ES-I3 (cell line): ENCODE data around the gene MEGF11.

Source experiments
- H3K36me3 ChIP-seq: 2 replicates; pipeline ENCODE4 v1.6.1; 2013; ENCODE audit warnings: mild to moderate bottlenecking, low read length, control low read depth, moderate library complexity; ENCODE audit not compliant: insufficient read depth
- H3K4me1 ChIP-seq: 2 replicates; pipeline ENCODE4 v1.6.1; 2013; ENCODE audit warnings: mild to moderate bottlenecking, control low read depth, low read length; ENCODE audit not compliant: insufficient read depth
- H3K9ac ChIP-seq: 2 replicates; pipeline ENCODE4 v1.6.1; 2013; ENCODE audit warnings: low read depth, mild to moderate bottlenecking, low read length, moderate library complexity
- H3K9me3 ChIP-seq: 2 replicates; pipeline ENCODE4 v1.6.1; 2013; ENCODE audit warnings: mild to moderate bottlenecking, low read length, moderate library complexity; ENCODE audit not compliant: control insufficient read depth, insufficient read depth

The MEGF11 gene

GRCh38 chr15:66169625-66170024 lies 83.9 kb downstream of the MEGF11 start:
- peaks cover 6% of the 10 kb centered on the region; the same call in 1 of the 2 replicates for H3K4me1 ChIP-seq
- no peaks in the 10 kb centered on the region for H3K36me3 ChIP-seq
- no peak overlapping the region for H3K9ac ChIP-seq
- no peaks in the 10 kb centered on the region for H3K9me3 ChIP-seq

- H3K9me3 ChIP-seq: no peaks in the 10 kb centered on the region
- H3K4me1 ChIP-seq: peaks cover 6% of the 10 kb centered on the region; the same call in 1 of the 2 replicates
- no peak overlapping the region for H3K9ac ChIP-seq
- H3K36me3 ChIP-seq: no peaks in the 10 kb centered on the region
These were observed 84.5 kb downstream of the MEGF11 start for GRCh38 chr15:66169023-66169422.

- no peaks in the 10 kb centered on the region for H3K36me3 ChIP-seq
- no peaks in the 10 kb centered on the region for H3K9me3 ChIP-seq
- no peak overlapping the region for H3K9ac ChIP-seq
- H3K4me1 ChIP-seq: peaks cover 5% of the 10 kb centered on the region; the same call in 1 of the 2 replicates
These were observed 85.7 kb downstream of the MEGF11 start for GRCh38 chr15:66167854-66168253.

- Histone ChIP-seq H3K9me3 (no peaks in the 10 kb centered on the region), H3K4me1 (no peaks in the 10 kb centered on the region; the same call in 1 of the 2 replicates), H3K36me3 (no peaks in the 10 kb centered on the region), H3K9ac (no peak overlapping the region)
These were observed 87.7 kb downstream of the MEGF11 start for GRCh38 chr15:66165856-66166255.

- Histone ChIP-seq H3K9me3 (no peaks in the 10 kb centered on the region), H3K4me1 (no peaks in the 10 kb centered on the region; the same call in 1 of the 2 replicates), H3K36me3 (no peaks in the 10 kb centered on the region), H3K9ac (no peak overlapping the region)
These were observed 88.8 kb downstream of the MEGF11 start for GRCh38 chr15:66164788-66165187.

GRCh38 chr15:66163553-66163952 lies 90.0 kb downstream of the MEGF11 start:
- H3K36me3 ChIP-seq: no peaks in the 10 kb centered on the region
- no peaks in the 10 kb centered on the region for H3K9me3 ChIP-seq
- H3K9ac ChIP-seq: no peak overlapping the region
- H3K4me1 ChIP-seq: no peaks in the 10 kb centered on the region; the same call in 1 of the 2 replicates

GRCh38 chr15:66162286-66162685 lies 91.3 kb downstream of the MEGF11 start:
- H3K4me1 ChIP-seq: no peaks in the 10 kb centered on the region; the same call in 1 of the 2 replicates
- no peak overlapping the region for H3K9ac ChIP-seq
- H3K36me3 ChIP-seq: no peaks in the 10 kb centered on the region
- H3K9me3 ChIP-seq: no peaks in the 10 kb centered on the region

DNA sequence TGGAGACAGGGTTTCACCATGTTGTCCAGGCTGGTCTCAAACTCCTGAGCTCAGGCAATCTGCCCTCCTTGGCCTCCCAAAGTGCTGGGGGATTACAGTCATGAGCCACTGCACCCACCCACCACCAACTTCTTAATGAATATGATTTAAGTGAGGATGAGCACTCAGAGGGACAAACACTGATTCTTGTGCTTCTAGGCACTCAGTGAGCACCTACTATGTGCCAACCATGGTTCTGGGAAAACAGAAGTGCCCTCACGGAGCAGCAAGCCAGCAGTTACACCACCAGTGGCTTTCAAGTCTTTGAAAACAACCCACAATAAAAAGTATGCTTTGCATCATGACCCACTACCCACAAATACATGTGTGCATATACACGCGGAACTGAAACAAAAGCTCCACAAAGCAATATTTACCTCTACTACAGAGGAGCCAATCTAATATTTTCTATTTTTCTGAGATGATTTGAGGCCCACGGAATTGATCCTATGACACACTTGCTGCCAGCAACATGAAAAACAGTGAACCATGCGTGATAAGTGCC lies 91.9 kb downstream of the MEGF11 start:
- no peak overlapping the region for H3K9ac ChIP-seq
- no peaks in the 10 kb centered on the region for H3K36me3 ChIP-seq
- H3K9me3 ChIP-seq: no peaks in the 10 kb centered on the region

GRCh38 chr15:66161108-66161507 lies 92.4 kb downstream of the MEGF11 start:
- H3K36me3 ChIP-seq: no peaks in the 10 kb centered on the region
- H3K9ac ChIP-seq: no peak overlapping the region
- no peaks in the 10 kb centered on the region; the same call in 1 of the 2 replicates for H3K4me1 ChIP-seq
- H3K9me3 ChIP-seq: no peaks in the 10 kb centered on the region

More for the DNA sequence above, 91.9 kb downstream of the MEGF11 start:
- H3K4me1 ChIP-seq: no peaks in the 10 kb centered on the region; the same call in 1 of the 2 replicates

DNA sequence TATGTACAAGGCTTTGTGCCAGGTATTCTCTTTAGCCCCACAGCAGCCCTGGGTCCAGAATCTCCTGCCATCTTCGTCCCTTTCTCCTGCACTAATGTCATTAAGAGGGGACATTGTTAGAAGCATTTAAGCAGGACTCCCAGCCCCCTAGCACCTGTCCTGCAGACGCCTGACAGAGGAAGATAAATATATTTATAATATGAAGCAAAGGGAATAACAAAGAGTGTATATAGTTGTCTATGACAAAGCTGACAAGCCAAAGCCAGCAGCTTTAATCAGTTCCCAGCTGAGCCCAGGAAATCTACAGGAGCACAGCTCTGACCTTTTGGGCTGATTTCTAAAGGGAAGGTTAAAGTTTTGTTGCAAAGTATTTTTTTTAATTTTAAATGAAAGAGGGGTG lies 96.0 kb downstream of the MEGF11 start:
- Histone ChIP-seq H3K36me3 (no peaks in the 10 kb centered on the region), H3K4me1 (no peaks in the 10 kb centered on the region), H3K9ac (no peak overlapping the region), H3K9me3 (no peaks in the 10 kb centered on the region)

DNA sequence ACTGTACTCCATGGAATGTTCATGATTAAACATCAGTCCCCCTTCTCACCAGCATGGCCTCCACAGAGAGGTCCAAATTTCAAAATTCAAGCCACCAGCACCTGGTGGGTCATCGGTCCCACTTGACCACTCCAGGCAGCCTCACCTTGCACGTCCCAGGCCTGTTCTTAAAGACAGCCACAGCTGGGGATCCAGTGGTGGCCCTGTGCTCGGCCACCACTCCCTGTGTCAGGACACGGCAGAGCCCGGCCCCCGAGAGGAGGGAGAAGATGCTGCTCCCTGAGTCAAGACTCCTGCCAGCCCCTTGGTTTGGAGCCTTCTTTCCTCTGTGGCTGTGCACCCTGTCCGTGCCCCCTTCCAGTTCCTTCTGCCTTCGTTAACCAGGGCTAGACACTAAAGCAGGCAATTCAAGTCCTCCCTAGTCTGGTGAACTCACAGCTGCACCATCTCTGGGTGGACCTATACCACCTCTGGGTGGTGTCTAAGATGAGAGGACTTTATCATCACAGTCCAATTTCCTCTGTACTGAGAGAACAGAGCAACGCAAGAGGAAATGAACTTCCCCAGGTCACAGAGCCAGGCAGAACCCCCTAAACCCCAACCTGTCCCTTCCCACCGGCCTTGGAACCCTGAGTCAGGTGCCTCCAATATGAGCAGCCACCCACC lies 97.1 kb downstream of the MEGF11 start:
- no peak overlapping the region for H3K9ac ChIP-seq

DNA sequence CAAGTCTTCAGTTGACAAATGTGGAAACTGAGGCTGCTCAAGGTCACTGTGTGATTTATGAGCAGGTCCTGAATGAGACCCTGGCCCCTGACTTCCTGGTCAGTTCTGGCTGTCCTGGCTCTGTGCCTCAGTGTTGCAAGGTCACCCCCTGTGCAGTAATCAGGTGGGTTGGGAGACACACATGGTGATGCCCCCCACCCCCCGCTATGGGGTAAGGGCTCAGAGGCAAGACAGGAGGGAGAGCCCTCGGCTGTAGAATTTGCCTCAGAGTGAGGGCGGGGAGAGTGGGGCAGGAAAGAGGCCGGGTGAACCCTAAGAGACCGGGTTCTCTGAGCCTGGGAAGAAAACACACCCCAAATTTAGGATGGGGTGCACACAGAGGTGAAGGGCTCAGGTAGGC lies 98.5 kb downstream of the MEGF11 start:
- Histone ChIP-seq H3K36me3 (no peaks in the 10 kb centered on the region), H3K9ac (no peak overlapping the region), H3K4me1 (no peaks in the 10 kb centered on the region), H3K9me3 (no peaks in the 10 kb centered on the region)

More for the DNA sequence above, 97.1 kb downstream of the MEGF11 start:
- Histone ChIP-seq H3K36me3 (no peaks in the 10 kb centered on the region), H3K4me1 (no peaks in the 10 kb centered on the region), H3K9me3 (no peaks in the 10 kb centered on the region)

DNA sequence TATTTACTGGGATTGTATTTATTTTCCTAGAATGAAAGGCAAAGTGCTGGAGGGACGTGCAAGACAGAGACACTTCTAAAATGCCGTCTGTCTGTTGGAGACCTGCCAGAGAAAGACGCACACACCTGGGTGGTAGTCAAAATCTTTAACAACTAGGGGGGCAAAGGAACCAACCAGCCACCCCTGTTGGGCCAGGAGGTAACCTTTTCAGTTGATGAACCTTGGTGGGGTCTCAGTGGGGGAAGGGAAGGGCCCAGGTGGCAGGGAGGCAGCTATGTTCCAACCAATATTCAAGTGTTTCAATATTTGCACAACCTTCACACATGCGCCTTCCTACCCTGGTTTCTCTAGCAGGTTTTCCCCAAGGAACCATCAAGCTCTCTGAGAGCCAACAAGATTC lies 99.0 kb downstream of the MEGF11 start:
- no peaks in the 10 kb centered on the region for H3K9me3 ChIP-seq
- no peaks in the 10 kb centered on the region for H3K36me3 ChIP-seq
- H3K9ac ChIP-seq: no peak overlapping the region
- no peaks in the 10 kb centered on the region for H3K4me1 ChIP-seq

GRCh38 chr15:66153549-66154415 lies 99.8 kb downstream of the MEGF11 start:
- H3K9me3 ChIP-seq: no peaks in the 10 kb centered on the region
- H3K36me3 ChIP-seq: no peaks in the 10 kb centered on the region
- H3K9ac ChIP-seq: no peak overlapping the region
- H3K4me1 ChIP-seq: no peaks in the 10 kb centered on the region
